Activated T-helper 1 cell treated with Interleukin-2 at 50 U/mL for 16 hours (primary cell): Measurements from ENCODE around the gene KBTBD12.
"Not testable (repeated sequence)": the region's sequence is repeated elsewhere in the genome, so short reads cannot be mapped to it uniquely, and the experiment has no call there.

ENCODE experiments used
- DNase-seq: peaks from one replicate; pipeline ENCODE4 v3.0.0-alpha.2; 2020; ENCODE audit warnings: low read depth

KBTBD12 gene

DNA sequence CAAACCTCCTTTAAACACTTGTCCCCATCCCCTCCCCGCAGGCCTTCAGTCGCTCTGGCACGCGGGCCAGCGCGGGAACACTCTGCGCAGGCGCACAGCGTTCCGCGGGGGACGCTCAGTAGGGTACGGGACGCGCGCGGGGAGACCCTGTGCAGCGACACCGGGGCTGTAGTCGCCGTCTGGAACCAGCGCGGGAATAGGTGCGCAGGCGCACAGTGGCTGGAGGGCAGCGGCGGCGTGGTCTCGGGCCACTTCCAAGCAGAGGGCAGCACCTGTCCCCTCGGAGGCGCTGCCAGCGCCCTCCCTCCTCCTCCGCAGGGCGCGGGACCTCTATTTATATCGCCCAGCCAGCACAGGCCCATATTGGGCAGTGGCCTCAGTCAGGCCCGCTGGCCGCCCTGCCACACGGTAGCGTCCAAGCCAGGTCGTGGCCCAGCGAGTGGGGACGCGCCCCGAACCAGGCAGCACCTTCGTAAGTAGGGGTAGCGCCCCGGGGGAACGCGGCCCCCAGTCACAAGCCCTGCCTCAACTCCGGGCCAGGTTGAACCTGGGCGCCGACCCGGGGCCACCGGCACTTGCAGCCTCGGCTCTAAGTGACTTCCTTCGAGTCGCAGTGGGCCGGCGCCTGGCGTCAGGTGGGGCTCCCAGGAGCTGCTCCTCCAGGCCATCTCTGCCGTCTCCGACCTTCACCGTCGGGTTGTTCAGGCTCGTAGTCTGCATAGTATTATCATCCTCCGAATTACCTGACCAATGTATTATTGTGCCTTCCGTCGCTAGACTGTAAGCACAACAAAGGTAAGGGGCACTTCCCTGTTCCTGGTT, at the start of gene KBTBD12:
Gene KBTBD12, plus strand, starts transcription at position 118 of the 822 bp plus-strand sequence. CDS start 7,830 bp downstream, outside the sequence.
- DNase-seq: no peak

- no peak for DNase-seq
Measured at GRCh38 chr3:127865941-127866340, 49.1 kb upstream of the KBTBD12 start.

DNA sequence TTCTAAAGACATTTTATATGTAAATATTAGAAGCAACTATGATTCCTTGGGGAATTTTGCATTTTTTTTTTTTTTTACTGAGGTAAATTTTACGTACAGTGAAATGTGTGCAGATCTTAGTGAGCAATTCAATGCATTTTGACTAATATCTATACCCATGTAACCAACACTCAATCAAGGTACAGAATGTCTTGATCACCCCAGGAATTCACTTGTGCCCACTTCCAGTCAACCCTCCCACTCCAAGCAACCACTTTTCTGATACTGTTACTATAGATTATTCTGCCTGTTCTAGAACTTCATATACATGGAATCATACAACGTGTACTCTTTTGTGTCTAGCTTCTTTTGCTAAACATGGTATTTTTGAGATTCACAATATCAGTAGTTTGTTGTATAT, 47.6 kb upstream of the KBTBD12 start:
- DNase-seq: no peak

DNA sequence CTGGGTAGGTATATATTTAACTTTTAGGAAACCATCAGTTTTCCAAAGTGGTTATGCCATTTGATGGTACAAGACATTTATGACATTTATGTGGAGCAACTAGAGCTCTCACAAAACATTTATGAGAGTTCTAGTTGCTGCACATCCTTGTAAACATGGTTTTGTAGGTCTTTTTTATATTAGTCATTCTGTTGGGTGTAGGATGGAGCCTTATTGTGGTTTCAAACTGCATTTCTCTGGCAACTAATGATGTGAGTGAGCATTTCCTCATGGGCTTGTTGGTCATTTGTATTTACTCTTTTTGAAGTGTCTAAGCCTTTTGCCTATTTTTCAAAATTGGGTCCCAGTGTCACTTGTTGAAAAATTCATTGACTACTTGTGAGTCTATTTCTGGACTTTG, 47.0 kb upstream of the KBTBD12 start:
- no peak for DNase-seq

GRCh38 chr3:127870156-127870555, 44.9 kb upstream of the KBTBD12 start:
- no peak for DNase-seq

GRCh38 chr3:127874097-127874496, 40.9 kb upstream of the KBTBD12 start:
- DNase-seq: not testable (repeated sequence)

- no peak for DNase-seq
Measured at GRCh38 chr3:127881586-127881985, 33.4 kb upstream of the KBTBD12 start.

DNA sequence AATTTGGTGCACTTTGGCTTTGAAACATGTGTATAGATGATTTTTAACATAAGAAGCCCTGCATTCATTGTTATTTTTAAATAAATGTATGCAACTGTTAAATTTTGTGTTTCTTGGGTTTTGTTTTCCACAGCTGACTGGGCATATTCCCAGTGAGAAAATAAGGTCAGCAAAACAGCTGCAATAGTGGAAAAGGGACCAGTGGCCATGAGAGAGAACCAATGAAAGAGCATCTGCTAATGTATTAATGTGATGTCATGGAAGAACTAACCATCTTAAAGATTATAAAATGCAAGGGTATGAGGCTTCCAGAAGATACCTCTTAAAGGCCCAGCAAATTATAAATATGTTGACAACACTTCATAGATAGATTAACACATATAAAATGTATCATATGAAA, 31.0 kb upstream of the KBTBD12 start:
- DNase-seq: no peak

DNA sequence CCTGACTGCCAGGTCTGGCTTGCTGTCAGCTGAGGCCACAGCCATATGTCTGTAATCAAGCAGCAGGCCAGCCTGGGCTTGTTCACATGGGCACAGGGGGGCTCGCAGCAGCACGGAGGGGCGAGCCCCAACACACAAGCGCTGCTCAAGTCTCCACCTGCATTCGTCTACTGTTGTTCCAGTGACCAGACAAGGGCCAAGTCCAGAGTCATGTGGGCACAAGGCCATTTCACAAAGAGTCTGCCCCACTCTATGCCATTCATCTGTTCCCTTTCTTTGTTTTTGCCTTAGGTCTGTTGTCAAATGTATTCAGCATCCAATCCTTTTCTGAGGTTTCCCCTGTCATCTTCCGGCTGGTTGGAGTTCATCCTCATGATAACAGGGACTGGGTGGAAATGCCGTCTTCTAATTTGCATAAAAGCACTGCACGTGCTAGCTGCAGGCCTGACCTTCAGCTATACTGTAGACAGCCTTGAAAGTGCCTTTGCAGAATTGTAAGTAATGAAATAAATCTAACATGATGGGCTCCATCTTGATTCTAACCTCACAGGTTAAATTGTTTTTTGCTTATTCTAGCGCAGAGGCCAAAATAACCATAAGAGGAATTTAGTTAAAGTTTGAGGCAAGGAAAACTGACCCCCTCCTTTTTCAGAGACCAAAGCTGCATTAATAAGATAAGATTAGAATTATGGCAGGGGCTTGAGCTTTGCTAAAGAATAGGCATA, 28.6 kb upstream of the KBTBD12 start:
- DNase-seq: no peak

DNA sequence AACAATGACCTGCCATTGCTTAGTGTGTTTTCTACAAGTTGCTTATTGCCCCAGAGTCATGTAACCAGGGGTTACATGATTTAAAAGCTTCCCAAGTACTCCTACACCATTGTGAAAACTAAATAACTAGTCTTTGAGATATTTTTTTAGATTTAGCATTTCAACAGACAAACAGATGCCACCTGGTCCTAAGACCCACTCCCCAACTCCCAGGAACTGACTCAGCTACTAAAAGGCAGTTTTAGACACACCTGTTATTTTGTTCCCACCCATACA, 28.1 kb upstream of the KBTBD12 start:
- DNase-seq: no peak

DNA sequence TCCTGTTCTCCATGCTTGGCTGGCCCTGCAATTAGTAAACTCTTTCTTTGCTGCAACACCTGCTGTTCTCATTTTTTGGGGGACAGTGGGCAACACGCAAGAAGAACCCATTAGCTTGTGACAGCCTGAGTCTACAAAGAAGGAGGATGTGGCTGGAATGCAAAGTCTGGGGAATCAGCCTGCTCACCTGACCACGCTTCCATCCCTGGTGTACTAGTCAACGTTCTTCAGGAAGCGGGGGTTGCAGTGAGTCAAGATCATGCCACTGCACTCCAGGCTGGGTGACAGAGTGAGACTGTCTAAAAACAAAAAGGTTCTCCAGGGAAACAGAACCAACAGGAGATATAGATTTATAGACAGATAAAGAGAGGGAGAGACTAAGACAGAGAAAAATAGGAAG, 27.7 kb upstream of the KBTBD12 start:
- no peak for DNase-seq

GRCh38 chr3:127888156-127888555, 26.9 kb upstream of the KBTBD12 start:
- no peak for DNase-seq

DNA sequence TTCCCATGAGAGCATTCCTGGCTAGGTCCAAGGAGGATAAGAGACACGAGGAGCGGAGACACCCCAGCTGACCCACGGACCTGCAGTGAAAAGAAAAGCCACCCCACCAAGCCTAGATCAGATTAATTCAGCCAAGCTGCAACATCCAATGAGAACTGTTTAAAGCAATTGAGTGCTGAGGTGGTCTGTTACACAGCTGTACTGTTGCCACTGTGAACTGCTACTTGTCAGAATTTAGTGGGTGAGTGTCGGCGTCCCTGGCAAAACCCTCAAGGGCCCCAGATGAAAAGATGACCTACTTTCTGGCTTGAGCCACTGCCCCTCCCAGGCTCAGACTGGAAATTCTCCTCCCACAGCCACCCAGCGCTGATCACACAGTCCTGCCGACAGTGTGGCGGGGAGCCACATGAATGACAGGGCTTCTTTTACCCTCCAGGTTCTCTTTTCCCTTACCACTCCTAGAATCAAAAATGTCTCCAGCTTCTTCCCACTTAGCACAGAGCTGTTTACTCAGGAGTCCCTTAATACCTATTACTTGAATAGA, 26.4 kb upstream of the KBTBD12 start:
- DNase-seq: no peak

GRCh38 chr3:127889461-127889863, 25.6 kb upstream of the KBTBD12 start:
- no peak for DNase-seq

DNA sequence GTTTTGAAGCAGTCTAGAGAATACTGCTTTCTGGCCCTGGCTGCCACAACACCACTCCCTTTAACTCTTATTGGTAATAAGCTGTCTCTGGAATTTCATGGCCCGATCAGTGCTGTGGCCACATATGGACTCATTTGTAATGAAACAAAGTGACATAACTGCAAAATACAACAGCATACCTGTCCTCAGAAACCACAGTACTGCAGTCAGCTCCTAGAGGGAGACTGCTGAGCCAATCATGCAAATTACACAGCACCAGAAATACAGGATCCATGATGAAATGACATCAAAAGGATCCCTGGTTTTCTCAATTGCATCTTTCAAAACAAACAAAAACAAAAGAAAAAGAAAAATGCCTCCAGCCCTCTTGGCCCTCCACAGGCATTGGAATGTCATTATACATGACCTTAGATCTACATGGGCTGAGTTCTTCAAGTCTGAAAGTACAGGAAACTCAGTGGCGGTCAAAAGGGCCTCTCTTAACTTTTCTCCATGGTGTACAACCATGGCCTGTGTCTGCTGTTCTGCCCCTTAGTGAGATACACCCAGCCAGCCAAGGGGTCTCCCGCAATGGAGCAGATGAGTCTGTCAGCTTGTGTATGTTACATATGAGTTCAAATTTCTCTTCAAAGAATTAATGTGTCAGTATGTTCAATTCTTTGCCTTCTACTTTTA, 24.9 kb upstream of the KBTBD12 start:
- DNase-seq: no peak

GRCh38 chr3:127890651-127891290, 24.3 kb upstream of the KBTBD12 start:
- DNase-seq: not testable (repeated sequence)

DNA sequence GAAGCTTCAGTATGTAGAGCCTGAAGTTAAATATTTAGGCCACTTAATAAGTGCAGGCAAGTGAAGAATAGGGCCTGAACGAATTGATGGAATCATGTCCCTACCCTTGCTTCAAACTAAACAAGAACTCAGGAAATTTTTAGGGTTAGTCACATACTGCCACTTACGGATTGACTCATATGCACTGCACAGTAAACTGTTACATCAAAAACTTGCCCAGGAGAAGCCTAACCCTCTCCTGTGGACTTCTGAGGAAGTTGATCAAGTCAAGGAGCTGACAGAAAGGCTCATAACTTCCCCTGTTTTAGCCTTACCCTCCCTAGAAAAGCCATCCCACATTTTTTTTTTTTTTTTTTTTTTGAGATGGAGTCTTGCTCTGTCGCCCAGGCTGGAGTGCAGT, 20.6 kb upstream of the KBTBD12 start:
- DNase-seq: no peak

DNA sequence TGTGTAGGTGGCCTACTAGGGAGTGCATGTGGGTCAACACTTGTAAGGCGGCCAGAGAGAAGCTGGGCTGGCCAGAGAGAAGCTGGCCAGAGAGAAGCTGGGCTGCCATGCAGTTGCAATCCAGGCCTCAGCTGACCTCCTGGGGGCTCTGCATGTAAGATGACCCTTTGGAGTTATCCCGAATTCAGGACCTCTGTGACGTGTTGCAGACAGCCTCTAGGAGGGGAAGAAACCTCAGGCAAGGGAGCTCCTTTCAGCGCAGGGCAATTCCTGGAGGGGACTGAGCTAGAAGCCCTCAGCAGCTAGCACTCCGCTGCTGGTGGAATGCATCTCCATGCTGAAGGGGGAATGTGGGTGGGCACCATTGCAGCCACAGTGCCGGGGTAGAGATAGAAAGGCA, 15.8 kb upstream of the KBTBD12 start:
- DNase-seq: no peak

GRCh38 chr3:127899766-127900165, 15.3 kb upstream of the KBTBD12 start:
- no peak for DNase-seq

DNA sequence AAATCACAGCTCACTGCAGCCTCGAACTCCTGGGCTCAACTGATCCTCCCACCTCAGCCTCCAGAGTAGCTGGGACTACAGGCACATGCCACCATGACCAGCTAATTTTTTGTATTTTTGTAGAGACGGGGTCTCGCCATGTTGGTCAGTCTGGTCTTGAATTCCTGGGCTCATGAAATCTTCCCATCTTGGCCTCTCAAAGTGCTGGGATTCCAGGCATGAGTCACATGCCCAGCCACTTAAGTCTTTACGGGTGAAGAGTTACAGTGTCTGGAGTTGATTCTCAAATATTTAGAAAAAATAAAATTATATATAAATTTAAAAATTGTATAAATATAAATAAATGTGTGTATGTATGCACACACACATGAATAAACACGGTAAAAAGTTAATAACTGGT, 14.5 kb upstream of the KBTBD12 start:
- DNase-seq: no peak

GRCh38 chr3:127902486-127902885, 12.5 kb upstream of the KBTBD12 start:
- no peak for DNase-seq

- DNase-seq: no peak
Measured at GRCh38 chr3:127903611-127904375, 11.2 kb upstream of the KBTBD12 start.
